Stimulated activated CD4-positive, alpha-beta T cell treated with anti-CD3 and anti-CD28 coated beads, TNF-alpha, amount 100 ng/mL, for 48 hours (primary cell): ENCODE data around the gene FERMT1.
"Not testable (repeated sequence)": the region's sequence is repeated elsewhere in the genome, so short reads cannot be mapped to it uniquely, and the experiment has no call there.

ENCODE experiments used
- DNase-seq, 3 donors: peaks; one replicate each; pipeline ENCODE4 v3.0.0-alpha.2; 2020; ENCODE audit warnings: low read depth in 3 of 3

The FERMT1 gene

DNA sequence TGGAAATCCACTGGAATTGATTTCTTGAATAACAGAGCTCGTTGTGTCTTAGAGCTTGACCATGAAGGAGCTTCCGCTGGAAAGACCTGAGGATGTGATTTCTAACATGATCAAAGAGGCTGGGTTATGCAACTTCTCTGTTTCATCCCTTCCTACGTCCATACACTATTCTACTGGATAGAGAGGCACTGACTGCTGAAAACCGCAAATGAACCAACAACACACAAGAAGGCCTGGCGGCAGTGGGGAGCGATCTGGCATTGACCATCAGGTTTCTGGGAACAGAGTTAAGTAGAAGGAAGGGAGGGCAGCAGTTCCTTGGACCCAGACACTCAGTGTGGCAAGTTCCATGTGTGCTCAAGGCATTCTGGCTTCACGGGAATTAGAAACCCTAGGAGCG lies 82.3 kb downstream of the FERMT1 start:
- no peak for DNase-seq

DNA sequence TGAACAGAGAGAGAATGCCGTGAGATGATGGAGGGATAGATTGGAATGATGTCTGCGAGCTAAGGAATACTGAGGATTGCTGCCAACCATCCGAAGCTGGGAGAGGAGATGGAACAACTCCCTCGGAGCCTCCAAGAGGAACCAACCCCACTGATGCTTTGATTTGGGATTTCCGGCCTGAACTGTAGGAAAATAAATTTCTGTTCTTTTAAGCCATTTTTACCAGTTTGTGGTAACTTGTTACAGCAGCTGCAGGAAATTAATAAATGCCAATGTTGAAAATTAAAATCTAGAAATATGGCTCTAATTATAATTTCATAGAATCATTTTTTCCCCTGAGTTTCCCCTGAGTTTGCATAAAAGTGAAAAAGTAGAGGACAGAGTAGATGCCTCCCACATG lies 83.1 kb downstream of the FERMT1 start:
- DNase-seq = no peak

DNA sequence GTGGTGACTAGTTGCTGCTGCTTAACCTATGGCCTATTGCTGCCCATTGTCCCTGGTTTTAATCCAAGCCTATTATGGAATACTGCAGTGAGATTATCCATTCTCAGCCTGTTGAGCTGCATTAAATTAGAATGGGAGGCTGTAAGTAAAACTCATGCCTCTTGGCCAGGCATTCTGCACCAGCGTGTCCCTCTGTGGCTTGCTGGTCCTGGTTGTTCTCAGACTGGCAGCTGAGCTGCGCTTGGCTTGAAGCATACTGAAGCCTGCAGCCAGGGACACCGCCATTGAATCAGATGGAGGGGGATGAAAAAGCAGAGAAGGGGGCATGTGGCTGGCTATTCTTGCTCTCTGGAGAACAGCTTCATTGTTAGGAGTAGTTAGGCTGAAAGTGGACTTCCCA lies 84.6 kb downstream of the FERMT1 start:
- no peak for DNase-seq

DNA sequence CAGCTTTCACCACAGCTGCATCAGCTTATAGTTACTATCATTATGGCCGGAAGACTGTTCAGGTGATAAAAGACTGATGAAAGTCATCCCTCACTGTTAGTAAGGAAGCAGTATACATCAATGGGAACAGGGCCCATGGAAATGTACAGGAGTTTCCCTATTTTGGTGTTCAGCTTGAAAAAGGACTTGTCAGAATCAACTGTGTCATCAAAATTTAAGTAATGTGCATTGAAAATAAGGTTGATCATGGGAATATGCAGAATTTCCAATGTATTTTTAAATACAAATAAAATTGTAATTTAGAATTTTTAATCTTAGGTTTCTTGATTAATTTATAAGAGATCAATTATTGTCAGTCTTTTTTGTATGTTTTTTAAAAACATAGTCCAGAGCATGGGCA lies 85.7 kb downstream of the FERMT1 start:
- no peak for DNase-seq

DNA sequence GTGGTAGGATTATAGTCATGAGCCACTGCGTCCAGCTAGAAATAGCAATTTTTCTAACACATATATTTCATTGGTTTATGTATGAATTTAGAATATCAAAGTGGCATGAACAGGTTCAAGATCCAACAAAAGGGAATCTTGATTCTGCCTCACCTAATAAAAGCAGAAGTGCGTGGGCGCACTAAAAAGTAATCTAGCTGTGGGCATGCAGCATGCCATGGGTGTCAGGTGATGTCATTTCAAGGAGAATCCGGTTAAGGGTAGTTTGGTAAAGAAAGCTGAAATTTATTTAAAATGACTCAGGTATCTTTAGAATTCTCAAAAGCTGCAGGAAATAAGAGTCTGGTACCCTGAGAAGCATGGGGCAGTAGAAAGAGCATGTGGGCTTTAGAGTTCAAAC lies 86.6 kb downstream of the FERMT1 start:
- no peak for DNase-seq

DNA sequence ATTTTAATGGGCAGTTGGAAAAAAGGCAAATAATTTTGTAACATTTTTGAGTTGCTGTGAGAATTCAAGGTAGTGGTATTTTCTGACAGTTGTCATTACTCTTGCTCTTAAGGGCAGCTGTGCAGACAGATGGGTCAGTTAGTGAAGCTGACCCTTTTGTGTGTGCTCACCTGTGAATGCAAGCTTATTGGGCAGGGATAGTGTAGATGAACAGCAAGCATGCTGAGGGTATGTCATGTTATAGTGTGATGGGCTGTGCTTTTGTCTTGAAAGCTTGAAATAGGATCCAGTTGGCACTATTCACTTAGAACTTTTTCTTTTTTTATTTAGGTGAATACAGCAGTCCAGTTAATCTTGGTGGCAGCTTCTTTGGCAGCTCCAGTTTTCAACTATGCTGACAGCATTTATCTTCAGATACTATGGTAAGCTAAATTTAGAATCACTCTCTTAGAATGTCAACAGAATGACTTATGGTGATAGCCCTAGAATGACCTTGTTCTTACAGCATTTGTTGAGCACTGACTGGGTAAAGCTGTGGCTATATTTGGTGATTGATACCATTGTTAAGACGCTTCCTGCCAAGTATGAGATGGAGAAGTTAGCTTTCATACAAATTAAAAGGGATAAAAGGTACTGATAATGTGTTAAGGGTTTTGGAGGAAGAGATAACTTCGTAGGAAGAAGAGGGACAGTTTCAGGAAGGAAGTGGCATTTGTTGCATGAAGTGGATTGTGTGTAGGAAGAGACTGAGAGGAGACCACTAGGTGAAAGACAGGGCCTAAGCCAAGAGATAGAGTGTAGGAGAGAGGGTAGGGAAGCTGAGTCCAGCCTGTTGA lies 88.5 kb downstream of the FERMT1 start:
- no peak for DNase-seq

DNA sequence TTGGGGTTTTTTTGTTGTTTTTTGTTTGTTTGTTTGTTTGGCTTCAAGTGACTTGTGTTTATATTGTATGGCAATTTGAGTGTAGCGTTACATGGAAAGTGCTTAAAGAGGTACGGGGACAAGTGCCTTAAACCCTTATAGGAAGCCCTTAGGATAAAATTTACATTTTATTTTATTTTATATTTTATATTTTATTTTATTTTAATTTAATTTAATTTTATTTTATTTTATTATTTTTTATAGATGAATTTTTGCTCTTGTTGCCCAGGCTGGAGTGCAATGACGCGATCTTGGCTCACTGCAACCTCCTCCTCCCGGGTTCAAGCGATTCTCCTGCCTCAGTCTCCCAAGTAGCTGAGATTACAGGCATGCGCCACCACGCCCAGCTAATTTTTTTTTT lies 89.9 kb downstream of the FERMT1 start:
- DNase-seq = not testable (repeated sequence)

DNA sequence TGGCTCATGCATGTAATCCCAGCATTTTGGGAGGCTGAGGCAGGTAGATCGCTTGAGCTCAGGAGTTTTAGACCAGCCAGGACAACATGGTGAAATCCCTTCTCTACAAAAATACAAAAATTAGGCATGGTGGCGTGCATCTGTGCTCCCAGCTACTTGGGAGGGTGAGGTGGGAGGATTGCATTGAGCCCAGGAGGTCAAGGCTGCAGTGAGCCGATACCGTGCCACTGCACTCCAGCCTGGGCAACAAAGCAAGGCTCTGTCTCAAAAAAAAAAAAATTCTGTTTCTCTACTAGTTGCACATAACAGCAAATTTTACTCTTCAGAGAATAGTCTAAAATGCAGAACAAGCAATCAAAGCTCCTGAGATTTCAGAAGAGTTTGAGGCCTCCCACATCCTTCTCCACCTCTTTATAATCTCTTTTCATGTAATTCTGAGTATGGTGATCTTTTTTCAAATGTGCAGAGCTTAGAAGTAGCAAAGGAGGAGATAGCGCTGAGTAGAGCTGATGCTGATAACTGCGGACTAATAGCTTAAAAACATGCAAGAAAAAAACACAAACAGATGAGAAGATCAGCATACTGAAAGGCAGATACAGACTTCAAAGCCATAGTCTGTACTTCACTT lies 92.3 kb downstream of the FERMT1 start:
- no peak for DNase-seq

DNA sequence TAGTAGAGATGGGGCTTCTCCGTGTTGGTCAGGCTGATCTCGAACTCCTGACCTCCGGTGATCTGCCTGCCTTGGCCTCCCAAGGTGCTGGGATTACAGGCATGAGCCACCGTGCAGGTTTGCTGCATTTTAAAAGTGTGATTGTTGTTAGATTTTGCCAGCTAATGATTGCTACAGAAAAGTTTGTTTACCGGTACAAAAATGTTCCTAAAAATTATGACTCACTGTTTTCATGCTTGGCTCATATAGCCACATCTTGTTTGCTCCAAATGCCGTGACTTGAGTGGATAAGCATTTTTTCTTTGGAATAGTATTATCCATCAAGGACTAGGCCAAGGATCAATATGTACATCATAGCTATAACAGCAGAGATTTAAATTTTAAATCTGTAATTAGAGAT lies 93.3 kb downstream of the FERMT1 start:
- no peak for DNase-seq

DNA sequence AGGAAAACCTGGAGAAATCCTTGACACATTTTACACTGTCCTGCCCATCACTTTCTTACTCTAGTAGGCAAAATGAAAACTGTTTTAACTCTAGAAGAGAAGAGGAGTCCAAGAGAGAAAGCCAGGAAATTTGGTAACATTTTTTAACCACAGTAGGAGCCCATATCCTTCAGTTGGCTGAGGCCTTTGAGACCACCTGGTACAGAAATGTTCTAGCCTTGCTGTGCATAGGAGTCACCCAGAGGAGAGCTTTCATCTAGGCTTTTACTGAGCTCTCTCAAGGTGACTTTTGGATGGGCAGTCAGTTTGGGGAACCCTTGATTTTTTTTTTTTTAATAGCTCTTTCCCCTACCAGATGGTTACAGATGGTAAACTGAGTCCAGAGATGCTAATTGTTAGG lies 94.0 kb downstream of the FERMT1 start:
- no peak for DNase-seq

DNA sequence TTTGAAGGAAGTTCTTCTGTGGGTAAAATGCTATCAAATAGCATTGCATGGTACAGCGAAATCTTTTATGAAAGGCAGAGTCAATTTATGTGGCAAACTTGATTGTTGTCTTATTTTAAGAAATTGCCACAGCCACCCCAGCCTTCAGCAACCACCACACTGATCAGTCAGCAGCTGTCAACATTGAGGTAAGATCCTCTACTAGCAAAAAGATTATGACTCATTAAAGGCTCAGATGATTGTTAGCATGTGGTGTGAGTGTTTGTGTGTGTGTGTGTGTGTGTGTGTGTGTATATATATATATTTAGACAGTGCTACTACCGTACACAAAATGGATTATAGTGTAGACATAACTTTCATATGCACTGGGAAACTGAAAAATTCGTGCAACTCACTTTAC lies 96.8 kb downstream of the FERMT1 start:
- DNase-seq = no peak
